Posterior cingulate gyrus (tissue), 11 donors: ENCODE measurements around the gene DCDC2.
"Not testable (repeated sequence)": the region's sequence is repeated elsewhere in the genome, so short reads cannot be mapped to it uniquely, and the experiment has no call there.

Source experiments
- DNase-seq, 10 donors: peaks; one replicate each; pipeline versions ENCODE4 v3.0.0 to v3.0.0-alpha.2; 2020 to 2021; ENCODE audit warnings: mixed read lengths in 3 of 10
- intact Hi-C: fragments of 100-400 bp; cut with DNase I; formaldehyde crosslinking; loops from one replicate; pipeline ENCODE4 v1.15.1; 2023

DCDC2 gene

GRCh38 chr6:24273096-24273870 lies 84.6 kb downstream of the DCDC2 start:
- no peak for DNase-seq
- intact Hi-C loops, result no loop called here

GRCh38 chr6:24272553-24272952 lies 85.3 kb downstream of the DCDC2 start:
- no peak for DNase-seq
- intact Hi-C loops, result no loop called here

DNA sequence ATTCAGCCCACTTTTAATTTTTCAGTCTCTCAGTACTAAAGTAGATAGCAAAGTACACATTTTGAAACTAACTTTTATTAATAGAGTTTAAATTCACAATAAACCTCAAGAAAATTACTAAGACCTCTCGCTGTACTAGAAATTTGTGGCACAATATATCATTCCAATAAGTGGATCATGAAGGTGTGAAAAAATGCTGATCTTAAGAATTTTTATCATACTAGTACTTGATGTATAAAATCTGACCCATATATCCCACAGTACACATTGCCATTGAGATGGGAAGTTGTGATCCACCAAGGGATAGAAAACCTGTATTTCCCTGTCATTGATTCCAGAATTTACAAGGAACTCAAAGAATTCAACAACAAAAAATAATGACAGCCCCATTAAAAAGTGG lies 85.7 kb downstream of the DCDC2 start:
- DNase-seq, result no peak
- intact Hi-C loops, result no loop called here

DNA sequence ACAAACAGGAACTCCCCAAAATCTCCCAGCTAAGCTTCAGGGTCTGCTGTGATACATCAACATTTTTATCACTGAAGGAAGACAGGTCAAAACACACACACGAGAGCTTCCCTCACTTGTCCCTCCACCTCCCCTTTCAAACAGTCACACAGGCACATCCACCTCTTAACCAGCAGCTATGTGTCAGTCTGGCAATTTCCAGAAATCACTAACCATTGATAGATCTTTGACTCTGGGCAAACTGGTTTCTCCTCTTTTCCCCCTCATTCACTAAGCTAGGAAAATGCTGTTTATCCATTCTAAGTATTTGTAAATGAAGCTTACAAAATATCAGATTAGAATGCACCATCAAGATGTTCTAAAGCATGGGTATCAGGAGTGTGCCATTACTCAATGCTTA lies 87.8 kb downstream of the DCDC2 start:
- no peak for DNase-seq
- intact Hi-C loops, result no loop called here

- intact Hi-C loops, DNase-seq: not testable (repeated sequence)
These were observed 99.6 kb downstream of the DCDC2 start for GRCh38 chr6:24258214-24258613.

DNA sequence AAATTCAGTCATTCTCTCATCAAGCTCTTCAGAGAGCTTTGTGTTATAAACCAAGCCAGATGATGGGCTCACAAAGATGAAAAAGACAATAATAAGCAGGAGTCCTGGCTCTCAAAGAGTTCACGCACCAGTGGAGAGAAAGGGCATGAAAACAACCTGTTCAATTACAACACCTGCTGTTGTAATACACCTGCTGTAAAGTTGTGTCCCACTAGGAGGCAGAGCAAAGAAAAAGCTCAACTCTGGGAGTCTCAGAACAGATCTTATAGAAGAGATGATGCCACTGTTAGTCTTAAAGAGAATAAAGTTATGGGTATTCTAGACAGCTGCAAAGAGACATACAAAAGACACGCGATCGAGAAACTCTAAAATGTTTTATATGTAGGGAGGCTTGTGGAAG lies 100.6 kb downstream of the DCDC2 start:
- DNase-seq, result no peak
- intact Hi-C loops, result no loop called here

GRCh38 chr6:24255676-24256075 lies 102.2 kb downstream of the DCDC2 start:
- DNase-seq, result no peak
- intact Hi-C loops, result no loop called here

- intact Hi-C loops, result no loop called here
These were observed 104.5 kb downstream of the DCDC2 start for GRCh38 chr6:24253360-24253759.

DNA sequence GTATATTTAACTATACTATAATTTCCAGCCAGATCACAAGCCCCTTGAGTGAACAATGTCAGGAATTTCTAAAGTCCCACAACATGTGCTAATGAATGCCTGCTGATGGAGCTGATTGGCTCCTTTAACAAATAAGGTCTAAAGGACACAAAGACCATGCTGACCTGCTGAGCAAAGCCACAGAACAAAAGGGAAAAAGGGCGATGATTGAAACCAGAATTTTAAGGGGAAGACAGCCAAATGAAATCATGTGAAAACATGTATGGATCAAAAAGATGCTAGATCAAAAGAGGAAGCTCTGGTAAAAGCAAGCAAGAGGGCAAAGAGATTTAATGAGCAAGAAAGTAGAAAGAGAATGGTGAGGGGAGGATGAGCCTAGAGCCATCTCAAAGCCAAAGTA lies 105.6 kb downstream of the DCDC2 start:
- no peak for DNase-seq
- intact Hi-C loops, result no loop called here

More at GRCh38 chr6:24253360-24253759, 104.5 kb downstream of the DCDC2 start:
- no peak for DNase-seq

GRCh38 chr6:24251339-24251738 lies 106.5 kb downstream of the DCDC2 start:
- intact Hi-C loops, result no loop called here
- no peak for DNase-seq

DNA sequence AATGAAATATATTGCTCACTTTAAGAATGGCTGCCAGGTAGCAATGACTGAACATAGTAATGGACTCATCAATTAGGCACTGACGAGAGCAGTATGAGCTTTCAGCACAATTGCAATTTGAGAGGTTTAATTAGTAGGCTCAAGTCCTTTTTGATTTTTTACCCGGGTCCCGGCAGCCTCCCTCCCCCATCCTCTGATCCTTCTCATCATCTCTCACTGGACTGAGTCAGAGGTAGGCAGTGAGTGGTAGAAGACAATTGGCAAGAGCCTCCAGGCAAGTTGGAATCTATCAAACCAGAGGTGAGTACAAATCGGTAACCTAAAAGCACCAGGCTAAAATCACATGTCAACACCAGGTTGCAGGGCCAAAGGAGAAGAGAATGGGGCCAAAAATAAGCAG lies 107.9 kb downstream of the DCDC2 start:
- DNase-seq, result no peak
- intact Hi-C loops, result no loop called here

DNA sequence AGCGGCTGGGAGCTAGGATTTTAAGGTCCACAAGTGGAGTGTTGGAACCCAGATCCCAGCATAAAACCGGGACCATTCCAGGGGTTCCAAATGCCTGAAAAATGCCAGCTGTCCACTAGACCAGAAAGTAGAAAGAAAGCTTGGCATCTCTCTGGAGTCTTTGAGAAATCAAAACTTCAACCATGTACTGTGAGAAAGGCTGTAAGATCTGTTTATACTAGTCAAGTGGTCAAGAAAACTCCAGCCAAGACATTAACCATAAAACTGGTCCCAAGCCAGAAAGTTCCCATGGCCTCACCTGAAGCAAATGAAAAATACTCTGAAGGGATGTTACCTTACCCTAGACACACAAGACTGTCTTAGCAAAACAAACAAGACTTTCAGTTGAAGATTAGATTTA lies 112.6 kb downstream of the DCDC2 start:
- DNase-seq, result no peak
- intact Hi-C loops, result no loop called here

GRCh38 chr6:24242924-24243323 lies 114.9 kb downstream of the DCDC2 start:
- no peak for DNase-seq
- intact Hi-C loops, result no loop called here

GRCh38 chr6:24241779-24242178 lies 116.1 kb downstream of the DCDC2 start:
- DNase-seq, intact Hi-C loops: not testable (repeated sequence)

DNA sequence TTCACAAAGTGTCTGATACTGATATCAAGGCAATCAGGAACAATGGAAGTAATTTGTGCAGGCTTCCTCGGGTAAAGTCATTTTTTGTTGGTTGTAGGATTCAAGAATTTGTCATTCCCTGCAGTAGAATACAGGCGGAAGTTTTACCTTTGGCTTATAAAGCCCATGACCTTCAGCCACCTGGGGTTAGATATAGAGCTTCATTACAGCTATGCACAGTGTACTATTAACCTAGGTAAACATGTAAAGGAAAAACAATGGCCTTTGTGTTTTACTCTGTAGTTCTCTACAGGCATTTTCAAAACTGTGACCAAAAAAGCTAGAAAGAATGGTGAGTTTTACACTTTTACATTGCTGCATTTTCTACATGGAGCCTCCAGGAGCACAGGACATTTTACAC lies 116.9 kb downstream of the DCDC2 start:
- intact Hi-C loops, result no loop called here
- DNase-seq, result no peak

GRCh38 chr6:24240380-24240928 lies 117.4 kb downstream of the DCDC2 start:
- intact Hi-C loops, result no loop called here
- DNase-seq, result no peak

GRCh38 chr6:24238700-24239099 lies 119.2 kb downstream of the DCDC2 start:
- intact Hi-C loops, result no loop called here
- no peak for DNase-seq

- intact Hi-C loops, DNase-seq: not testable (repeated sequence)
These were observed 121.1 kb downstream of the DCDC2 start for GRCh38 chr6:24236779-24237178.

- intact Hi-C loops, result no loop called here
These were observed 123.9 kb downstream of the DCDC2 start for GRCh38 chr6:24233813-24234442.

DNA sequence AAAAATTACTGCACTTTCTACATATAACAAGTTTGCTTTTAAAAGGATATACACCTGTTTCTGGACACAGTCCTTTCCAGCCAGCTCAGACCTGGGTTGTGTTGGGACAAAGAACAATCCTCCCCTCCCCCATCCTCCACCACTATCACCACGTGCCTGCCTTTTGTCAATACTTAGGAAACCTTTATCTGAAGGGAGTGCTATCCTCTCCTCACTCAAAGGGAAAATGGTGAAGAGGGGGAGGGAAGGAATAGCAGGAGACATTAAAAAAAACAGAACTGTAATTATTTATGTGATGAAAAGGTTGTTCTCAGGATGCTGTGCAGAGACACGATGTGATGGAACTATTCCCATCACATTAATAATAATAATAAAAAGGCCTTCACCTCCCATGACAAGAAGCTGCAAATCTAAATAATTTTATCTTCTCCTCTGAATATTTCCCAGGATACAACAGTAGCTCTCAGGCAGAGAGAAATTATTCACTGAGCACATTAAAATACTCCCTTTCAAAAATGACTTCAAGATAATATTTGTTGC lies 126.4 kb downstream of the DCDC2 start:
- intact Hi-C loops, result no loop called here

More at GRCh38 chr6:24233813-24234442, 123.9 kb downstream of the DCDC2 start:
- DNase-seq, result no peak

DNA sequence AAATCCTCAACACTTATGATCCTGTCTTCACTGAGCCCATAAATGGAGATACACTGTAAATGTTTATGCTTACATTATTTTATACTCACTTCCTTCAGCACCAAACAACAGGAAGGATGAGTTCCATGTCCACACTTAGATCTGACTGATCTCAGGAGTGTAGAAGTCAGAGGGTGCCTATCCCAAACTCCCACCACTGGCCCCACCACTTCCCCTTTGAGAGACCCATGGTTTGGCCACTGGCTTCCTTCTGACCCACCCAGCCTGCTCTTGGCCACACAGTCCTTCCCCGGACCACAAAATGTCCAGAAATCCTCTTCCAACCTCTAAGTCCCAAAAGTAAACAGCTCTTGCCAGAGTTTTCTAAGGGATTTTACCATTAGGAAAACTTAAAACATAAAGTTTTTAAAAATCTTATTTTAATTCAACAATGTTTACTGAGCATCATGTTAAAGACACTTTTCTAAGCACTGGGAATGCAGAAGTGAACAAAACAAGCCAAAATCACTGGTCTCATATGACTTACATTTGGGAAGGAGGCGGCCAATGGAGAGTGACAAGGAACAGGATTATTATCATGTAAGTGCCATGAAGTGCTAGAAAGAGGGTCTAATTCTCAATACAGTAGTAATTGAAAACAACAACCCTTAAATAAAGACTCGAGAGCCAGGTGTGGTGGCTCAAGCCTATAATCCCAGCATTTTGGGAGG lies 128.0 kb downstream of the DCDC2 start:
- DNase-seq, result no peak
- intact Hi-C loops, result no loop called here

More for the DNA sequence above, 126.4 kb downstream of the DCDC2 start:
- DNase-seq, result no peak
